HepG2 (cell line): Measurements from ENCODE around the gene PPP1CB. TPM values are rescaled to one million over a fixed set of nuclear protein-coding genes. Genes with fewer than 3 reads are reported as not detected.

Experiments
- BRD4 ChIP-seq: sonication (generic); formaldehyde crosslinking; IDR thresholded peaks from 2 replicates; pipeline ENCODE4 v1.4.0; 2020; ENCODE audit warnings: missing genetic modification reagents
- FOSL1 ChIP-seq: sonication (generic); formaldehyde crosslinking; IDR thresholded peaks from 2 replicates; pipeline ENCODE4 v1.9.0; 2021; ENCODE audit warnings: missing genetic modification reagents, borderline replicate concordance
- JUN ChIP-seq: sonication (generic); formaldehyde crosslinking; IDR thresholded peaks from 2 replicates; pipeline ENCODE4 v1.4.0; 2020; ENCODE audit warnings: mild to moderate bottlenecking, missing genetic modification reagents
- KDM5A ChIP-seq: fragments of 200-600 bp; sonication (generic); IDR thresholded peaks from 2 replicates; pipeline ENCODE4 v1.7.0; 2018; ENCODE audit warnings: antibody characterized with exemption, mild to moderate bottlenecking, low read length, borderline replicate concordance
- MBD4 ChIP-seq: IDR thresholded peaks from 2 replicates; pipeline ENCODE4 v1.6.1; 2012; ENCODE audit warnings: low read length, inconsistent platforms, borderline replicate concordance
- NFKB2 ChIP-seq: sonication (generic); formaldehyde crosslinking; IDR thresholded peaks from 2 replicates; pipeline ENCODE4 v1.4.0; 2020; ENCODE audit warnings: missing genetic modification reagents, borderline replicate concordance
- NFKBIZ ChIP-seq: IDR thresholded peaks from 2 replicates; pipeline ENCODE4 v1.6.1; 2018; ENCODE audit warnings: missing genetic modification reagents, missing compliant biosample characterization
- REL ChIP-seq: sonication (generic); formaldehyde crosslinking; conservative IDR thresholded peaks from 2 replicates; pipeline ENCODE4 v1.8.0; 2022; ENCODE audit warnings: mild to moderate bottlenecking, missing genetic modification reagents, moderate library complexity
- ZC3H4 ChIP-seq: sonication (generic); formaldehyde crosslinking; IDR thresholded peaks from 2 replicates; pipeline ENCODE4 v1.4.0; 2020; ENCODE audit warnings: missing genetic modification reagents, borderline replicate concordance
- ZFAT ChIP-seq: sonication (generic); formaldehyde crosslinking; conservative IDR thresholded peaks from 2 replicates; pipeline ENCODE4 v1.8.1; 2023; ENCODE audit warnings: missing genetic modification reagents, inconsistent platforms
- ZFYVE20 ChIP-seq: sonication (generic); formaldehyde crosslinking; IDR thresholded peaks from 2 replicates; pipeline ENCODE4 v1.8.0; 2023; ENCODE audit warnings: low read depth, mild to moderate bottlenecking, moderate library complexity, missing genetic modification reagents, borderline replicate concordance
- ZMYM3 ChIP-seq: sonication (generic); formaldehyde crosslinking; IDR thresholded peaks from 2 replicates; pipeline ENCODE4 v1.5.1; 2020; ENCODE audit warnings: mild to moderate bottlenecking, missing genetic modification reagents
- ZNF576 ChIP-seq: sonication (generic); formaldehyde crosslinking; IDR thresholded peaks from 2 replicates; pipeline ENCODE4 v1.4.0; 2020; ENCODE audit warnings: mild to moderate bottlenecking, missing genetic modification reagents
- ZNF883 ChIP-seq: sonication (generic); formaldehyde crosslinking; IDR thresholded peaks from 2 replicates; pipeline ENCODE4 v1.5.1; 2020; ENCODE audit warnings: mild to moderate bottlenecking, missing genetic modification reagents; ENCODE audit errors: not compliant biosample characterization
- polyA plus RNA-seq, 8 experiments: library from polyadenylated mRNA; depleted of rRNA in 3 of 8; stranded (reverse) in 7 of 8; unstranded in 1 of 8; fragments of >200 nt; fragmentation: Illumina TruSeq in 4 of 8; extraction: Trizol in 4 of 8; gene quantifications; 2 replicates each; pipeline versions ENCODE4 v1.2.1 to v1.2.3, GENCODE V29; 2011 to 2016; ENCODE audit warnings: low read depth in 4 of 8, missing spikeins in 1 of 8, mixed read lengths in 1 of 8; ENCODE audit not compliant: insufficient read depth in 1 of 8
- total RNA-seq, 5 experiments: library from RNA; depleted of rRNA; stranded (reverse); fragments of >200 nt; fragmentation: Illumina TruSeq; extraction: Trizol; gene quantifications; 2 replicates each; pipeline ENCODE4 v1.2.3, GENCODE V29; 2016; ENCODE audit warnings: low read depth in 1 of 5
- TF ChIP-seq, protein P1 (sequence below): sonication (generic); formaldehyde crosslinking; conservative IDR thresholded peaks from 2 replicates; pipeline ENCODE4 v1.4.0; 2020; ENCODE audit warnings: mild to moderate bottlenecking, missing genetic modification reagents, moderate library complexity
- TF ChIP-seq, protein P2 (sequence below): IDR thresholded peaks from 2 replicates; pipeline ENCODE4 v1.6.1; 2016; ENCODE audit warnings: missing compliant biosample characterization, missing genetic modification reagents, borderline replicate concordance
- TF ChIP-seq, protein P3 (sequence below): sonication (generic); formaldehyde crosslinking; IDR thresholded peaks from 2 replicates; pipeline ENCODE4 v1.9.0; 2021; ENCODE audit warnings: missing genetic modification reagents, mild to moderate bottlenecking, borderline replicate concordance

PPP1CB gene
- total and polyA plus RNA-seq, 2 of the 13 experiments (the other 11 are each of a cell fraction or from before 2014, with no cell fraction given), result 46.9 to 109 TPM

- no peak for TF ChIP-seq ZC3H4 (CRISPR knock-in tag)
- peak; percentile 86 for TF ChIP-seq ZNF883 (CRISPR knock-in tag)
- TF ChIP-seq, protein P1, sequence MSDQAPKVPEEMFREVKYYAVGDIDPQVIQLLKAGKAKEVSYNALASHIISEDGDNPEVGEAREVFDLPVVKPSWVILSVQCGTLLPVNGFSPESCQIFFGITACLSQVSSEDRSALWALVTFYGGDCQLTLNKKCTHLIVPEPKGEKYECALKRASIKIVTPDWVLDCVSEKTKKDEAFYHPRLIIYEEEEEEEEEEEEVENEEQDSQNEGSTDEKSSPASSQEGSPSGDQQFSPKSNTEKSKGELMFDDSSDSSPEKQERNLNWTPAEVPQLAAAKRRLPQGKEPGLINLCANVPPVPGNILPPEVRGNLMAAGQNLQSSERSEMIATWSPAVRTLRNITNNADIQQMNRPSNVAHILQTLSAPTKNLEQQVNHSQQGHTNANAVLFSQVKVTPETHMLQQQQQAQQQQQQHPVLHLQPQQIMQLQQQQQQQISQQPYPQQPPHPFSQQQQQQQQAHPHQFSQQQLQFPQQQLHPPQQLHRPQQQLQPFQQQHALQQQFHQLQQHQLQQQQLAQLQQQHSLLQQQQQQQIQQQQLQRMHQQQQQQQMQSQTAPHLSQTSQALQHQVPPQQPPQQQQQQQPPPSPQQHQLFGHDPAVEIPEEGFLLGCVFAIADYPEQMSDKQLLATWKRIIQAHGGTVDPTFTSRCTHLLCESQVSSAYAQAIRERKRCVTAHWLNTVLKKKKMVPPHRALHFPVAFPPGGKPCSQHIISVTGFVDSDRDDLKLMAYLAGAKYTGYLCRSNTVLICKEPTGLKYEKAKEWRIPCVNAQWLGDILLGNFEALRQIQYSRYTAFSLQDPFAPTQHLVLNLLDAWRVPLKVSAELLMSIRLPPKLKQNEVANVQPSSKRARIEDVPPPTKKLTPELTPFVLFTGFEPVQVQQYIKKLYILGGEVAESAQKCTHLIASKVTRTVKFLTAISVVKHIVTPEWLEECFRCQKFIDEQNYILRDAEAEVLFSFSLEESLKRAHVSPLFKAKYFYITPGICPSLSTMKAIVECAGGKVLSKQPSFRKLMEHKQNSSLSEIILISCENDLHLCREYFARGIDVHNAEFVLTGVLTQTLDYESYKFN (CRISPR knock-in tag), result peak; percentile 46; the same call in 1 of the 2 replicates
- TF ChIP-seq REL, result no peak
- TF ChIP-seq, protein P2, sequence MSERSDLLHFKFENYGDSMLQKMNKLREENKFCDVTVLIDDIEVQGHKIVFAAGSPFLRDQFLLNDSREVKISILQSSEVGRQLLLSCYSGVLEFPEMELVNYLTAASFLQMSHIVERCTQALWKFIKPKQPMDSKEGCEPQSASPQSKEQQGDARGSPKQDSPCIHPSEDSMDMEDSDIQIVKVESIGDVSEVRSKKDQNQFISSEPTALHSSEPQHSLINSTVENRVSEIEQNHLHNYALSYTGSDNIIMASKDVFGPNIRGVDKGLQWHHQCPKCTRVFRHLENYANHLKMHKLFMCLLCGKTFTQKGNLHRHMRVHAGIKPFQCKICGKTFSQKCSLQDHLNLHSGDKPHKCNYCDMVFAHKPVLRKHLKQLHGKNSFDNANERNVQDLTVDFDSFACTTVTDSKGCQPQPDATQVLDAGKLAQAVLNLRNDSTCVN, result peak; percentile 60; the same call in 1 of the 2 replicates
- no peak for TF ChIP-seq NFKBIZ (CRISPR knock-in tag)
- TF ChIP-seq NFKB2, result peak; percentile 95
- 0 out of 2 replicates have a peak, but pooled peaks have one; percentile 48 for TF ChIP-seq KDM5A
- TF ChIP-seq BRD4 (CRISPR knock-in tag), result peak; percentile 96
- TF ChIP-seq ZFAT (CRISPR knock-in tag), result no peak
- TF ChIP-seq, protein P3, sequence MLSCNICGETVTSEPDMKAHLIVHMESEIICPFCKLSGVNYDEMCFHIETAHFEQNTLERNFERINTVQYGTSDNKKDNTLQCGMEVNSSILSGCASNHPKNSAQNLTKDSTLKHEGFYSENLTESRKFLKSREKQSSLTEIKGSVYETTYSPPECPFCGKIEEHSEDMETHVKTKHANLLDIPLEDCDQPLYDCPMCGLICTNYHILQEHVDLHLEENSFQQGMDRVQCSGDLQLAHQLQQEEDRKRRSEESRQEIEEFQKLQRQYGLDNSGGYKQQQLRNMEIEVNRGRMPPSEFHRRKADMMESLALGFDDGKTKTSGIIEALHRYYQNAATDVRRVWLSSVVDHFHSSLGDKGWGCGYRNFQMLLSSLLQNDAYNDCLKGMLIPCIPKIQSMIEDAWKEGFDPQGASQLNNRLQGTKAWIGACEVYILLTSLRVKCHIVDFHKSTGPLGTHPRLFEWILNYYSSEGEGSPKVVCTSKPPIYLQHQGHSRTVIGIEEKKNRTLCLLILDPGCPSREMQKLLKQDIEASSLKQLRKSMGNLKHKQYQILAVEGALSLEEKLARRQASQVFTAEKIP (CRISPR knock-in tag), result no peak
- TF ChIP-seq ZFYVE20 (CRISPR knock-in tag), result 0 out of 2 replicates have a peak, but pooled peaks have one; percentile 70
- TF ChIP-seq ZNF576 (CRISPR knock-in tag), result peak; percentile 54; the same call in 1 of the 2 replicates
- no peak for TF ChIP-seq ZMYM3 (CRISPR knock-in tag)
- no peak for TF ChIP-seq JUN (CRISPR knock-in tag)
- no peak for TF ChIP-seq MBD4
- TF ChIP-seq FOSL1 (CRISPR knock-in tag), result no peak
These were observed at the start of gene PPP1CB (continued) for GRCh38 chr2:28751252-28751955.
